Fibroblast of peridontal ligament (primary cell): ENCODE data around the gene ANKRD44.
A peak's percentile ranks its signal among the peaks of the same experiment; 100 is the strongest.

Experiments used
- DNase-seq: peaks from one replicate; pipeline ENCODE4 v3.0.0-alpha.2; 2010; ENCODE audit errors: extremely low read depth

The ANKRD44 gene

GRCh38 chr2:197208024-197208423 lies 102.6 kb downstream of the ANKRD44 start:
- DNase-seq, result no peak

GRCh38 chr2:197207598-197207997 lies 103.0 kb downstream of the ANKRD44 start:
- DNase-seq, result no peak

- no peak for DNase-seq
Measured at GRCh38 chr2:197207106-197207505, 103.5 kb downstream of the ANKRD44 start.

GRCh38 chr2:197205585-197206215 lies 104.9 kb downstream of the ANKRD44 start:
- no peak for DNase-seq

GRCh38 chr2:197204519-197205250 lies 105.9 kb downstream of the ANKRD44 start:
- DNase-seq, result peak; percentile 84

GRCh38 chr2:197201874-197202273 lies 108.7 kb downstream of the ANKRD44 start:
- DNase-seq, result no peak

- no peak for DNase-seq
Measured at GRCh38 chr2:197200762-197201058, 109.9 kb downstream of the ANKRD44 start.

GRCh38 chr2:197200051-197200761 lies 110.4 kb downstream of the ANKRD44 start:
- DNase-seq, result no peak

GRCh38 chr2:197198890-197199289 lies 111.7 kb downstream of the ANKRD44 start:
- peak; percentile 12 for DNase-seq

- DNase-seq, result no peak
Measured at GRCh38 chr2:197197895-197198311, 112.7 kb downstream of the ANKRD44 start.

GRCh38 chr2:197196541-197197180 lies 113.9 kb downstream of the ANKRD44 start:
- no peak for DNase-seq

- DNase-seq, result peak; percentile 51
Measured at GRCh38 chr2:197195518-197195917, 115.1 kb downstream of the ANKRD44 start.

GRCh38 chr2:197191940-197192322 lies 118.6 kb downstream of the ANKRD44 start:
- DNase-seq, result no peak

GRCh38 chr2:197191177-197191939 lies 119.2 kb downstream of the ANKRD44 start:
- peak; percentile 66 for DNase-seq

- DNase-seq, result no peak
Measured at GRCh38 chr2:197190100-197190432, 120.5 kb downstream of the ANKRD44 start.

- no peak for DNase-seq
Measured at GRCh38 chr2:197189426-197190099, 121.0 kb downstream of the ANKRD44 start.

- DNase-seq, result no peak
Measured at GRCh38 chr2:197185676-197186075, 124.9 kb downstream of the ANKRD44 start.

- peak; percentile 53 for DNase-seq
Measured at GRCh38 chr2:197184959-197185586, 125.5 kb downstream of the ANKRD44 start.

- no peak for DNase-seq
Measured at GRCh38 chr2:197183355-197183754, 127.2 kb downstream of the ANKRD44 start.

- DNase-seq, result no peak
Measured at GRCh38 chr2:197182668-197183067, 127.9 kb downstream of the ANKRD44 start.

- peak; percentile 20 for DNase-seq
Measured at GRCh38 chr2:197181491-197181890, 129.1 kb downstream of the ANKRD44 start.
